Stimulated activated CD4-positive, alpha-beta T cell treated with anti-CD3 and anti-CD28 coated beads, Interleukin-1b, Interleukin-23, amount 100 ng/mL, for 1 hour (primary cell): ENCODE data around the gene CAPN13.

Experiments used
- DNase-seq, 2 donors: peaks; one replicate each; pipeline ENCODE4 v3.0.0-alpha.2; 2020; ENCODE audit warnings: low read depth in 2 of 2

The CAPN13 gene

DNA sequence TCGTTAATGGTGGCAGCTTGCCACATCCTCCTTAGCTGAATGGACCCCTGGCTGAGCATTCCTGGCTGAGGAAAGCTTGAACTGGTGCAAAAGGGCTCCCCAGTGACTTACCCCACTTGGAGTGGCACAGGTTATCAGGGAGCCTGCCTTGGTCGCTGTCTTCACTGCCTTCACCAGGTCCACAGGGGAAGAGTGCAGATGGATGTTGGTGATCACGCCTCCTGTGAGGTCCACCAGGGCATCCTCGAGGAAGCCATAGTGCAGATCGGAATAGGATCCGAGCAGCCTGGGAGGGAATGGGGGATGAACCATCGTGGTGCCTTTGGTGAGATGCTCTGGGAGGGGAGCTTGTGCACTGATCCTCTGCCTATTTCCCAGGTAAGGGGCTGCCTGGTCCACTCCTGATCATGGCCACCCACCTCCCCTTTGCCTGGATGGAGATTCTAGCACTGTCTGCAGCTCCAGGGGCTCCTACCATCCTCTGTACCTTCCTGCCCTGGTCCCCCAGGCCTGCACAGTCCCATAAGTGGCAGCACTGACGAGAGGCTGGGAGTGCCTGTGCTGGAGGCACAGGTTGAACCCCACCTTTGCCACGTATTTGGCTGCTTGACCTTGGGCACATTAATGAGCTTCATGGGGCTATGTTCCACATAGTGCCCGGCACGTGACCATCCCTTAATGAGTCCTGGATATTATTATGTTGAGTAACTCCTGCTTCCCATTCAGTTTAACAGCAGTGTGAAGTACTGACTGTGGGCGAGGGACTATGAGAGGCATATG, 43.0 kb downstream of the CAPN13 start:
- DNase-seq = no peak

DNA sequence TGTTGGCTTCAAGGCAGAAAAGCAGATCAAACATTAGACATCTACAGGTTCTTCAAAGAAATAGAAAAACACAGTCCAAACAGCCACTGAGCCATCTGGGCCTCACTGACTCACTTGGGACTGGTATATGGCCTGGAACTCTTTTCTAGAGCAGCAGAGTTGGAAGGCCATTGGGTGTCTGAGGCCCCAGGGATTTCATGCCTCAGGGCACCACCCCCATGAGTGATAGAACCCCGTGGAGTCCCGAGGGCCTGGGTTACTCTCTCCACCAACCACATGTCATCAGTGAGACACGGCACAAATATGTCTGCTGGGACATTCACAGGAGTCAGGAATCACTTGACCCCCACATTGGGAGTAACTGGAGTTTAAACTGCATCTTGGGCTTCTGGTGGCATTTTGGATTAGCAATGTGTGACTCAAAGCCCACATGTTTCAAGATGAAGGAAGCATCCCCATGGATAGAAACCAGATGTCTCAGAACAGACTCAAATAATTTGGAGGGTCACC, 44.0 kb downstream of the CAPN13 start:
- DNase-seq = no peak

GRCh38 chr2:30761226-30761625, 46.0 kb downstream of the CAPN13 start:
- DNase-seq = no peak

DNA sequence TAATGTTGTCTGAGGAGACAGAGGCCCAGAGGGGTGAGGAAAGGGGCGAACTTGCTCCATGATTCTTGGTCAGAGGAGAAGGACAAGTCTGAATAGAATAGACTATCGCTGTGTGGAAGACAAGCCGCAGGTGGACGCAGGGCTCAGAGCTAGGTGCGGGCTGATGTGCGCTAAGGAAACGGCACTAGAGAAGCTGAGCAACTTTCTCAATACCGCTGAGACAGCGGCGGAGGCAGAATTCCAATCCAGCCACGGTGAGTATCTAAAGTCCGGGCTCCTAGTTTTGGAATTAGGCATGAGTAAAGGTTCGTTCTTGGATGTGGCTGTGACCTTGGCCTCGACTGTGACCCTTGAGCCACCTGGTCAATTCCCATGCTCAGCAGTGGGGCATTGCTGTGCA, 47.8 kb downstream of the CAPN13 start:
- DNase-seq = no peak

GRCh38 chr2:30758191-30758651, 49.0 kb downstream of the CAPN13 start:
- no peak for DNase-seq

DNA sequence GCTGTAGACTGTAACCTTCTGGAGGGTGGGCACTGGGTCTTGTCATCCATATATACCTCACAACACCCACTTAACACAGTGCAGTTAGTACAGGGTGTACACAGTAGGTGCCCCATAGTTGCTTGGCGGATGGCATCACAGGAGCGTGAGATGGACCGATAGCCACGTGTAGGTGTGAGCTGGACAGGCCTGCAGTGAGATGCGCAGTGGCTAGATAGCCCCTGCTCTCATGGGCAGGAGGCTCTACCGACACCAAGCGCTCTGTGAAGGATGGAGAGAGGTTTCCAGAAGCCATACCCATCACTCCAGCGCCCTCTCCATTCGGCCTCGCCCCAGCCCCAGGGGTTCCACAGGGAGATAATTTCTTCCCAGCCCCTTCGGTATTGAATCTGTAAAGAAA, 49.5 kb downstream of the CAPN13 start:
- DNase-seq = no peak

GRCh38 chr2:30756971-30757370, 50.3 kb downstream of the CAPN13 start:
- no peak for DNase-seq

- DNase-seq = no peak
Observed at GRCh38 chr2:30756051-30756719, 51.1 kb downstream of the CAPN13 start.

GRCh38 chr2:30753630-30754029, 53.6 kb downstream of the CAPN13 start:
- DNase-seq = no peak

- DNase-seq = no peak
Observed at GRCh38 chr2:30752811-30753210, 54.4 kb downstream of the CAPN13 start.

- no peak for DNase-seq
Observed at GRCh38 chr2:30747206-30747605, 60.0 kb downstream of the CAPN13 start.

GRCh38 chr2:30744823-30745222, 62.4 kb downstream of the CAPN13 start:
- no peak for DNase-seq

- no peak for DNase-seq
Observed at GRCh38 chr2:30741576-30741975, 65.7 kb downstream of the CAPN13 start.

- no peak for DNase-seq
Observed at GRCh38 chr2:30738141-30738911, 68.9 kb downstream of the CAPN13 start.

DNA sequence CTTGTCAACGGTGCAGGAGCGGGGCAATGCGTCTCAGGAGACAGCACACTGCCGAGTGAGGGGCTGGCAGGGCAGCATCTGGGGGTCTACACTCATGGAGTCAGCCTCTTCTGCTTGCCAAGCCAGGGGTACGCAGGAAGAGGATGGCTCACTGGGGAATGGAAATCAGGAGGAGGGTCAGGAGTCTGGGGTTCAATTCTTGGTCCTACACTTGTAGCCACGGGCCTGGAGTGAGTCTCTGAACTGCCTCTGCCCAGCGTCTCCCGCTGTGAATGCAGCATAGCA, 70.0 kb downstream of the CAPN13 start:
- DNase-seq = no peak

- DNase-seq = no peak
Observed at GRCh38 chr2:30736461-30737325, 70.6 kb downstream of the CAPN13 start.

DNA sequence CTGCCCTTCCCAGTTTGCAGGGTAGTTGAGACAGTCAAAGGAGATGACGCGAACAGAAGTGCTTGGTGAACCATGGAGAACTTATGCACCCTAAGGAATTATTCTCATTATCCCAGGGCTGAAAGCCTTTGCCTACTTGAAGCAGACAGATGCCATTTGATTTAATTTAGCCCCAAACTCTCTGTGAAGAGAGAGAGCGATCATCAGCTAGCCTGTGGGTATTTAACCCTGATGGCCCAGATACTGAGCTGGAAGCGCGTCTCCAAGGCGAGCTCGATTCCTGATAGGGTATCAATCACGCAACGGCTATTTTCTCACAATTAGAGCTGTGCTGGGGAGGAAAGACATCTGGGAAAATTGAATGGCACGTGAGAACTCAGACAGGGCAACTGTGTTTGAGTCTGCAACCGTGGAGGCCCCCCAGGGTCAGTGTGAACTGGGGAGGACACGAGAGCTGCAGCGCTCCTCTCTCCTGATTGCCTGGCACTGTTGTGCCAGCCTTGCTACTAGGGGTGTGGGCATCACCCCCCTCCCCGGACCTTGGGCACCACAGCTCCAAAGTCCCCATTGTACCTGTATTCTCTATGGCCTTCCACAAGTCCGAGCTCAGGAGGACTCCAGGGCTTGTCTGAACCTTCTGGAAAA, 73.2 kb downstream of the CAPN13 start:
- DNase-seq = no peak

- DNase-seq = no peak
Observed at GRCh38 chr2:30732876-30733275, 74.4 kb downstream of the CAPN13 start.

- no peak for DNase-seq
Observed at GRCh38 chr2:30732376-30732775, 74.9 kb downstream of the CAPN13 start.

DNA sequence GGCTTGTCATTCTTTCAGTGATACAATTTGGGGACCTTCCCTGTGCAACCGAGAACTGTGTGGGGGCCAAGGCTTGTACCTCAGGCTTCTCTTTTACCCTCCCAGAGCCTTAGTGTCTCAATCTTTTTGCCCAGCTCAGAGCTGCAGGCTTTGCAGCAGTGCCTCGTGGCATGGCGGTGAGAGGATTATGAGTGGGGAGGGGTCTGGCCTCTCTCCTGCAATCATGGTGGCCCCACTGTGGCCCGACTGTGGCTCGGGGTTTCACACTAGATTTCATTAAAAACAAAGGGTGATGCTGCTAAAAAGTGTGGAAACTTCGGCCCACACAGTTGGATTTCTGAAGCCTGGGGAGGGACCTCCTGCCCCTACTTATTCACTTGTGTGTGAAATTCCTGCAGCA, 75.5 kb downstream of the CAPN13 start:
- no peak for DNase-seq
